HG02642 (cell line): Measurements from ENCODE around the gene EFCAB6.
"Not testable (repeated sequence)": the region's sequence is repeated elsewhere in the genome, so short reads cannot be mapped to it uniquely, and the experiment has no call there.

Source experiments
- ATAC-seq: cut with Tn5 transposase; IDR thresholded peaks from one replicate; pipeline ENCODE4 v1.9.1; 2021; ENCODE audit warnings: mild to moderate bottlenecking; ENCODE audit not compliant: unreplicated experiment, poor library complexity

EFCAB6 gene

GRCh38 chr22:43656581-43656980 is 155.5 kb downstream of the EFCAB6 start:
- ATAC-seq = not testable (repeated sequence)

GRCh38 chr22:43654271-43654670 is 157.8 kb downstream of the EFCAB6 start:
- no peak for ATAC-seq

- ATAC-seq = no peak
Observed at GRCh38 chr22:43652845-43653244, 159.3 kb downstream of the EFCAB6 start.

GRCh38 chr22:43643387-43643786 is 168.7 kb downstream of the EFCAB6 start:
- no peak for ATAC-seq

GRCh38 chr22:43642319-43643206 is 169.5 kb downstream of the EFCAB6 start:
- ATAC-seq = no peak

DNA sequence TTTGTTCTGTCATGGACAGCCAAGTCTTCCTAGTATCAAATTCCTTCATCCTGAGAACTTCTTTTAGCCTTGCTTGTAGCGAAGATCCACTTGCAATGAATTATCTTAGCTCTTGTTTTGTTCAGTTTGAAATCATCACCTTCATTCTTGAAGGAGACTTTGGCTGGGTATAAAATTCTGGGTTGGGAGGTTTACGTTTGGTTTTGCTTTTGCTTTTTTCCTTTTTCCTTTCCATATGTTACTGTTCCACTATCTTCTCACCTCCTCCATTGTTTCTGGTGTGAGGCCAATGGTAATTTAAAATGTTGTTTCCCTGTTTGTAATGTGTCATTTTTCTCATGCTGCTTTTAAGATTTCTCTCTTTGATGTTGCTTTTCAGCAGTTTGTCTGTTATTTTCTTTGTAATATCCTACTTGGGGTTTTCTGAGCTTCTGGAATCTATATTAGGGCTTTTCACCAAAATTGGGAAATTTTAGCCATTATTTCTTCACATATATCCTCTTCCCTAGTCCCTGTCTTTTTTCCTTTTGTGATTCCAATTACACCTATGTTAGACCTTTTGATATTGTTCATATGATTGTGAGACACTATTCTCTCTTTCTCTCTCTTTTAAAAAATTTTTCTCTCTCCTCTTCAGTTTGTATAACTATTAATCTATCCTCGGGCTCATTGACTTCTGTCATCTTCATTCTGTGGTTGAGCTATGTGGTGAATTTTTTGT is 172.7 kb downstream of the EFCAB6 start:
- no peak for ATAC-seq

GRCh38 chr22:43637275-43638260 is 174.5 kb downstream of the EFCAB6 start:
- no peak for ATAC-seq

DNA sequence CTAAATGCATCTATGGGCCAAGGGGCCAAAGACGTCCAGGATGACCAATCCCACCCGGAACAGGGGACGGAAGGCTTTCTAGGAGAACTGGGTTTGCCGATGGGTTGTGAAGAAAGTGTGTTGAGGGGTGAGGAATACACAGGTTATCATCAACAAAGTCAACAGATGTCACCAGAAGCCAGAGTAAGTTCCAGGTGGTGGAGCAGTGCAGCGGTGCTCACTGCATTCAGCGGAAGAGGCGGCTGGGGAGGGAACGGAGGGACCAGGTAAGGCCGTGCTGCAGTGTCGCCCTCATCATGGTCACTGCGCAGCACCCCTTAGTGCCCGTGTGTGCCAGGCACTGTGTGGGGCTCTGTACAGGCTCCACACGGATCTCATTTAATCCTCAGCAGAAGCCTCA is 176.0 kb downstream of the EFCAB6 start:
- no peak for ATAC-seq

DNA sequence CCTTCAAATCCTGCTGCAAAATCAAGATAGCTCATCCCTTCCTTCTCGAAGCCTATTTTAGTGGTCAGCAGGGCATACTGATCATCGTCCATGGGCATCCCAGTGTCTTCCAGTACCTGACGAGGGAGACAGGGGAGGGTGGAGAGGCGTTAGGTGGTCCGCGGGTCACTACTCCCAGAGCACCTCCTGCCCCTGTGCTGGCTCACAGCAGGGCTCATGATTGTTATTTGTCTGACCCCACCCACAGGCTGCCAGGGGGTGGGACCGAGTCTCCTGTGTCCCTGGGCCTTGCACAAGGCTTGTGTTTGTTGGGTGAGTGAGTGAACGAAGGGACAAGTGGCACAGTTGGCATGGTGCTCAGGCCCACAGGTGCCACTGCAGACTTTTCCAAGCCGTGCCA is 177.0 kb downstream of the EFCAB6 start:
- ATAC-seq = no peak

DNA sequence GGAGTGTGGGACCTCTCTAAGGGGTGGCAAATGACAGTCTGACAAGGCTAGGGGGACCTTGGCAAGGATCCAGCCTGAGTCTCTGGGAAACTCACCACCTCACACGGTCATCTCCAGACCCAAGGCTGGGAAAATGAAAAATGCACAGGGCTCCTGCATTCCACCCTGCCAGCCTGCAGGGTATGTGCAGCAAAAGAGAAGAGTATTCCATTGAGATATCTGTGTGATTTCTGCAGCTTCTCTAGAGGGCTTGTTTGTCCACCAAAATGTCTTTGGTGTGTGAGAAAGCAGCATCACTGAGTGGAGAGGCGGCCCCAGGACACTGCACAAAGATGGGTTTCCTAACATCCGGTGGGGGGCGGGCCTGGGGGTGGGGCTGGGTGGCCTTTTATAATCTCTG is 177.8 kb downstream of the EFCAB6 start:
- ATAC-seq = no peak

DNA sequence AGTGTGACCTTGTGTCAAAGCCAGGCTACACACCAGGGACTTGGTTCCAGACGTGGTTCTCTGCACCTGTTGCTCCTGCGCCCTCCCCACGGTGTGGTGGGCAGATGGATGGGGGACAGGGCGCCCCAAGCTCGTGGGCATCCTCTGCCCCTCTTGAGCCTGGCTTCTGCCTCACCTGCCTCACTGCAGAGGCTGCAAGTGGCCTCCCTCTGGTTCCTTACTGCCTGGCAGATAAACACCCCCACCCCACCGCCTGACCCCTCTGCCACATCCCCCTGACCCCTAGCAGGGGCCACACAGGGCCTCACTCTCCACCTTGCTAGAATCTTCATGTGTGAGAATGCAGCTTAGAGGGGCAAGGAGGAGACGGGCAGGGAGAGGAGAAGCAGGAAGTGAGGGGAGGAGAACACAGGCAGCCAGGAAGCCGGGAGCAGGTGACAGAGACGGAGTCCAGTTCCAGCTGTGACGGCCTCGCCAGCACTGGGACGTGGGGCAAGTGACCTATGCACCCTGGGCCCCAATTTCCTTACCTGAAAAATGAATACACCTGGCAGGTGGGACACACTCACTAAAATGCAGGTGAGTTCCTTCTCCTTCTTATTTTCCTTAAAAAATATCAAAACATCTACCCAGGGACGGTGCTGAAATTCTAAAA is 178.3 kb downstream of the EFCAB6 start:
- ATAC-seq = no peak

DNA sequence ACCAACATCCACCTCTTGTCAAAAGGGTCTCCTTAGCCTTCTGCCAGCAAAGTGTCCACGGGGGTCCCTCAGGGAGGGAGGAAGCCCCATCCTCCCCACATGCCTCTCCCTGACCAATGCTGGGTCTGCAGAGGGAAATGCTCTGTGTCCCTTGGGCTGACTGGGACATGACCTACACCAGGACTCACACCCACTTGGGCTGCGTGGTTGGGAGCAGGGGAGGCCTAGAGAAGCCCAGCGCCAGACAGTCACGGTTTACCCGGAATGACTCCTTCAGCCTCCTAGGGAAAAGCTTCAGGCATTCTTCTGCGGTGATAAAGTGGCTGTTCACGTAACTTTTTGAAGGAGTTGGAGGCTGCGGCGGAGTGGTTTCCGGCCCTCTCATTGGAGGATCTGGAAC is 180.3 kb downstream of the EFCAB6 start:
- no peak for ATAC-seq

- ATAC-seq = no peak
Observed at GRCh38 chr22:43631201-43631600, 180.9 kb downstream of the EFCAB6 start.

DNA sequence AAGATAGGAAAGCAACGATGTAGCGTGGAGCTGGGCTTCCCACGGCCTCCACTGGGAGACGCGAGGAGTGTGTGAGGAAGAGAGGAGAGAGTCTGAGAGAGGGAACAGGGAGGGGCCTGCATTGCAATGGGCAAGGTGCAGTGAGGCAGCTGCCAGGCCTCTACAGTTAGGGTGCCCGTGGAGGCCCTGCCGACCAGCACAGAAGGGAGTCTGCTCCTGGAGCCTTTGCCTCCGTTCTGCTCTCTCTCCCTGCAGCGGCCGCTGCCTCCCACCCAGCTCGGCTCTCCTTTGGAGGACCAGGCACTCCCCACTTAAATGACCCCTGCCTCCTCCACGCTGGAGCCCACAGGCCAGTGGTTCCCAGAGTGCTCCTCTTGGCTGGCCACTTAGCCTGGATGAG is 181.7 kb downstream of the EFCAB6 start:
- ATAC-seq = no peak

DNA sequence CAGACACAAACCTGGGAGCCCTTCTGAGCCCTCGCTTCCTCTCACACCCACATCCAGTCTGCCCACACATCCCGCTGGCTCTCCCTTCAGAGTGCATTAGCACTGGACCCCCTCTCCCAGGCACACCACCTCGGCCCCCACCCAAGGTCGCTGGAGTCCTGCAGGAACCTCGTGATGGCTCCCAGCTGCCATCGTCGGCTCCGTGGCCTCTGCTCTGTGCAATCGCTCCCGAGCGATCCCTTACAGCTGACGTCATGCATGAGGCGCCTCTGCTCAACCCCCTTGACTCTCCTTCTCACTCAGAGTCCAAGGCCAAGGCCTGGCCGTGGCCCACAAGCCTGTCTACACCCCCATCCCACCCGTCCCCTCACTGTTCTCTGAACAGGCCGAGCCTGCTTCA is 183.9 kb downstream of the EFCAB6 start:
- no peak for ATAC-seq

DNA sequence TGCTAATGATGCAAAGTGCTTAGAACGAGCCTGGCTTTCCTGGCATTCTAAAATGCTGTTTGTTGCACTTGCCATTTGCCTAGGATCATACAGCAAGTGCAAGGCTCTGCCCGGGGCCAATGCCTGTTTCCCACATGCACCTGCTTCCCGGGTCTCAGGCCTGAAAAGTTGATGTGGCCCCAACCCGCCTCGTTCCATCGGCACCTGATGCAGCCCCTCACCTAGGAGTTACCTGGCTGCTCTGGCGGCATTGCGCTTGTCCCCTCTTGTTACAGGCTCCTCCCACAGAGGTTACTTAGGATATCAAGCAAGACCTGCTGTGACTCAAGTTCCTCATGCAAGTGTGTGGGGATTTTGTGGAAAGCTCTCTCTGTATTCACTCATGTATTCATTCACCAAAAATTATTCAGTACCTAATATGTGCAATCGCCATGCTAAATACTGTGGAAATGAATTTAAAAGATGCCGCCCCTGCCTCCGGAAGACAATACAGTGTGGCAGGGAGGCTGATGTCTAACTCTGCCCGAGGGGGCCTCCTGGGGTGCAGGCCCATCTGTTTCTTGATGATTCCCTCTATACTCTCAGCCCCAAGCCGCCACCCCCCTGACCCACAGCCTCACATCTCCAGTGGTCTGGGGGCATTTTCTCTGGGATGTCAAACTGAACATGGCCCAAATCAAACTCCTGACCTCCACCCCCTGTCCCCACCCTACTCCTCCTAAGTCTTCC is 184.5 kb downstream of the EFCAB6 start:
- ATAC-seq = no peak

DNA sequence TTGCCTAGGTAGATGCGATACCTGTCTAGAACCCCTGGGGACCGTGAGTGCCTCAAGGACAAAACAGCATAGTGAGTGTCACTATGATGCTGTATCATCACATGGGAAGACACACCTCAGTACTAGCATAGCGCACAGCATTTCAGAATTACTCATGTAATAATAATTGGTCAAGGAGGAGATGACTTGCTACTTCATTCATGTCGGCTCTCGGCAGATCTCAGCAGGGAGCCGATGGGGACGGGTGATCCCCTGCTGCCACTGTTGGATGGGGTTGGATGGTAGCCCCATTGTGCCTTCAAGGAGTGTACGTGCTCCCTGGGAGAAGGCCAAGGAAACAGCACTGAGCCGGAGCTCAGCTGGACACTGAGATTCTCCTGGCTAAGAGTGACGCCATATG is 186.9 kb downstream of the EFCAB6 start:
- no peak for ATAC-seq

DNA sequence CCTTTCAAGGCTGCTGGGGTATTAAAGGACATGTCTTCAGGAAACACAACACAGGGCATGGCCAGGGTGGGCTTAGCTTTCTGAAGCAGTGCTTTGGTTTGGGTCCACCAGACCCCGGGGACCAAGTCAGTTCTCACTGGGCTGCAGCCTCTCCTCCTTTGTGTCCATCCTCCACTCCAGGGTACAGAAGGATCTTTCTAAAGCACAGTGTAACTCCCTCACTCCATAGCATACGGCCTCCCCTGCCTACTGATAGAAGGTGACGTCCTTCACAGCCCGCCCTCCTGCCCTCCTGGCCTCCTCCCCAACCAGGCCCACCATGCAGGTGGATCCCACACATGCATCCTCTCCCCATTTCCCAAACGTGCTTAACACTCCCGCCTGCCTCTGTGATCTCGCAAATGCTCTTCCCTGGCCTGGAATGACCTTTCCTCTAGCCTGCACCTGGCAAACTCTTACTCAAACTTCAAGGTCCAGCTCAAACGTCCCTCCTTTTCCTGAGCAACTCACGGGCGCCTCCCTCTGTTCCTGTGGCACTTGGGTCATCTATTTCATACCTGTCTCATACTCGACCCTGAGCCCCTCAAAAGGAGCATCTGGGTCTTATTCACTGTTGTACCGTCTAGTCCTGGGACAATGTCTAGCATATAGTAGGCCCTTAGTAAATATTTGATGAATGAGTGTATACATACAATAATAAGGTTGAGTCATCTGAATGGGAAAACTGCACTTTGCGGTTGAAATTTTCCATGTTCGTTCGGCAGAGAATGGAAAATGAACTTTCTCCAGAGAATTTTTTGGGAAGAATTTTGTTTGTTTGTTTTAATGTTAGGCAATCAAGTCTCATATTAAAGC is 187.7 kb downstream of the EFCAB6 start:
- no peak for ATAC-seq
